SK-N-MC (cell line): ENCODE data around the gene PRAMEF1.

ENCODE experiments used
- DNase-seq: peaks from one replicate; pipeline ENCODE4 v3.0.0-alpha.2; 2011; ENCODE audit warnings: low read depth, low spot score
- H3K27ac ChIP-seq: fragments of 200-600 bp; sonication (generic); 2 replicates; pipeline ENCODE4 v1.5.1; 2016; ENCODE audit warnings: mixed run types
- H3K36me3 ChIP-seq: fragments of 200-600 bp; sonication (generic); 2 replicates; pipeline ENCODE4 v1.6.1; 2017; ENCODE audit warnings: antibody characterized with exemption, low read length, mixed read lengths; ENCODE audit not compliant: insufficient read depth
- H3K4me3 ChIP-seq: fragments of 200-600 bp; sonication (generic); 2 replicates; pipeline ENCODE4 v1.5.1; 2016
- H3K9ac ChIP-seq: fragments of 200-600 bp; sonication (generic); 2 replicates; pipeline ENCODE4 v1.8.0; 2017; ENCODE audit warnings: mixed run types, mixed read lengths; ENCODE audit not compliant: insufficient read length
- H3K9me3 ChIP-seq: fragments of 200-600 bp; sonication (generic); 2 replicates; pipeline ENCODE4 v1.6.1; 2017; ENCODE audit warnings: low read depth, mild to moderate bottlenecking, antibody characterized with exemption, low read length, moderate library complexity, mixed read lengths
- EZH2 ChIP-seq: fragments of 200-600 bp; sonication (generic); IDR thresholded peaks from one replicate; pipeline ENCODE4 v1.6.1; 2017; ENCODE audit warnings: antibody characterized with exemption
- FOXP2 ChIP-seq: optimal IDR thresholded peaks from 2 replicates; pipeline ENCODE3; 2011; ENCODE audit warnings: mild to moderate bottlenecking, moderate library complexity; ENCODE audit not compliant: insufficient read depth; ENCODE audit errors: extremely low read length, control extremely low read depth
- POLR2AphosphoS5 ChIP-seq: IDR thresholded peaks from 2 replicates; pipeline ENCODE4 v1.6.1; 2012; ENCODE audit warnings: mild to moderate bottlenecking, low read depth, low read length, borderline replicate concordance

Gene PRAMEF1

DNA sequence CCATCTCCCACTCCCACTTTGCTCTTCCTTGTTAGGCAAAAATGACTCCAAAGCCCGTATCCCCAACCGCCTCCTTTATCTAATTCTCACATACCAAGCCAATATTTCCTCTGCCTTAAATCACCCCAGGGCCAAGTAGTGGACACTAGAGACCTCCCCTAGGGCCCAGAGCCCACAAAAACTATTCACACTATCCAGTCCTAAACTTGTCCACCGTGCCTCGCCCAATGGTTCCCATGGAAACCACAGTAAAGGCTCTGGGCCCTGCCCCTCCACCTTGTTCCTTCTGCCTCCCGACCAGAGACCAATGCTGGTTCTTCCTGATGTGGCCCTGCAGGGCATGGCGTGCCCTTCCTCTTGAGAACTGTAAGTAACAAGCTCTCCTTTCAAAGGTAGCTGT lies 33.4 kb upstream of the PRAMEF1 start:
- TF ChIP-seq EZH2 (no peak), FOXP2 (no peak)
- Histone ChIP-seq H3K9me3 (no peaks in the 10 kb centered on the region), H3K4me3 (no peak overlapping the region), H3K27ac (no peak overlapping the region), H3K9ac (no peak overlapping the region), H3K36me3 (no peaks in the 10 kb centered on the region)
- no peak for DNase-seq

DNA sequence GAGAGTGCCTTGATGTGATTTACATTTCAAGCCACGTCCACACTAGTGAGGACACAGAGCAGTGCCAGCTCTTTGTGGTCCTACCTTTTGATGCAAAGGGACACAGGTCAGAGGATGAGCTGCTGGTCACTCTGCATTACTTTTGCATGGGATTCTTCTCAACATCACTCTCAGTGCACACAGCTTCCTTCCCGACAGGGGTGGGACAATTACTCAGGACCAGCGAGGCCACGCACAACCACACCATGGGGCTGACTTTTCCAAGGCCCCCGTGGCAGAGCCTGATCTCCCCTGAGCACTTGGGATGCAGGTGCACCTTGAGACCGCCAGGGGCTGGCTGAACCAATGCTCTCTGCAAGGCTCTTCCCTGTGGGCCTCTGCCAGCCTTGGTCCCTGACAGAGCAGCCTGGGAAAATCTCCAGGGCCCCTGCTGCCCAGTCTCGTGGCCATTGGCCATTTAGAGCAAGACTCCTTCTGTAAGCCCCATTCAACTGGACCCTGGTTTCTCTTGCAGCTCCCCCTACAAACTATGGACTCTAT lies 30.9 kb upstream of the PRAMEF1 start:
- Histone ChIP-seq H3K4me3 (no peak overlapping the region), H3K36me3 (no peaks in the 10 kb centered on the region), H3K27ac (no peak overlapping the region), H3K9ac (no peak overlapping the region), H3K9me3 (no peaks in the 10 kb centered on the region)
- DNase-seq = no peak
- TF ChIP-seq POLR2AphosphoS5 (no peak), FOXP2 (no peak)

DNA sequence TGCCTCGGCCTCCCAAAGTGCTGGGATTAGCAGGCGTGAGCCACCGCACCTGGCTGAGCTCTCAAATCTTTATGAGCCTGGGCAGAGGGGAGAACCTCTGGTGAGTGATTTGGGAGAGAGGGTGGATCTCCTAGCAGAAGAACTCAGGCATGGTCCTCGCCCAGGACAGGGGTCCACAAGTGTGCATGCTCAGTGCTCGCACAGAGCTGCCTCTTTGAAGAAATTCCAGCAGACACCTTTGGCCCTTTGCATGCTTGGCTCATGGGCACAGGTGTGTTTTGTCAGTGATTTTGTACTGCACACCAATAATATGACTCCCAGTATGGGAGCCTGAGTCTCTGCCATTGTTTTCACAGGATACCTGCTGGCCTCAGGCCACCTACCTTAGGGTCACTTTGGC lies 29.4 kb upstream of the PRAMEF1 start:
- Histone ChIP-seq H3K36me3 (no peaks in the 10 kb centered on the region), H3K27ac (no peak overlapping the region), H3K9ac (no peak overlapping the region), H3K4me3 (no peak overlapping the region), H3K9me3 (no peaks in the 10 kb centered on the region)
- no peak for DNase-seq
- TF ChIP-seq POLR2AphosphoS5 = no peak
- TF ChIP-seq EZH2 = no peak
- TF ChIP-seq FOXP2 = no peak

DNA sequence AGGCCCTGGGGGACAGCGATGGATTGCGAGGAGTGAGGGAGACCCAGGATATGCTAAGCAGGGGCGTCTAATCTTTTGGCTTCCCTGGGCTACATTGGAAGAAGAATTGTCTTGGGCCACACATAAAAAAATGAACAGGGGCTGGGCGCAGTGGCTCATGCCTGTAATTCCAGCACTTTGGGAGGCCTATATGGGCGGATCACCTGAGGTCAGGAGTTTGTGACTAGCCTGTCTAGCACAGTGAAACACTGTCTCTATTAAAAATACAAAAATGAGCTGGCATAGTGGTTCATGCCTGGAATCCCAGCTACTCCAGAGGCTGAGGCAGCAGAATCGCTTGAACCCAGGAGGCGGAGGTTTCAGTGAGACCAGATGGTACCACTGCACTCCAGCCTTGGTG lies 28.4 kb upstream of the PRAMEF1 start:
- TF ChIP-seq EZH2 (no peak), POLR2AphosphoS5 (no peak), FOXP2 (no peak)
- H3K9me3 ChIP-seq = no peaks in the 10 kb centered on the region
- no peak for DNase-seq
- no peak overlapping the region for H3K4me3 ChIP-seq
- no peak overlapping the region for H3K9ac ChIP-seq
- no peaks in the 10 kb centered on the region for H3K36me3 ChIP-seq
- H3K27ac ChIP-seq = no peak overlapping the region

DNA sequence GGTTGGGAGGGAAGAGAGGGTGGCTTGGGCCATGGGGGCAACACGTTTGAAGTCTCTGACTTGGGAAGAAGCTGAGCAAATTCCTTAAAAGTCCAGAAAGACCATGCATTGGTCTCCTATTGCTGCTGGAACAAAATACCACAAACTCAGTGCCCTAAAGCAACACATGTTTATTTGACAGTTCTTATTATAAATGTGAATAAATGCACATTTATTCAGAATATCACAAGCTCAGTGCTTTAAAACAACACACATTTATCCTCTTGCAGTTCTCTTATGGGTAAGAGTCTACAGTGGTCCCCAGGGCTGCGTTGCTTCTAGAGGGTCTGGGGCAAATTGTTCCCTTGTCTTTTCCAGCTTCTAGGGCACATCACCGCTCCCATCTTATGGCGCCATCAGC lies 27.7 kb upstream of the PRAMEF1 start:
- TF ChIP-seq FOXP2 (no peak), POLR2AphosphoS5 (no peak), EZH2 (no peak)
- Histone ChIP-seq H3K4me3 (no peak overlapping the region), H3K27ac (no peak overlapping the region), H3K9me3 (no peaks in the 10 kb centered on the region), H3K36me3 (no peaks in the 10 kb centered on the region), H3K9ac (no peak overlapping the region)
- DNase-seq = no peak

DNA sequence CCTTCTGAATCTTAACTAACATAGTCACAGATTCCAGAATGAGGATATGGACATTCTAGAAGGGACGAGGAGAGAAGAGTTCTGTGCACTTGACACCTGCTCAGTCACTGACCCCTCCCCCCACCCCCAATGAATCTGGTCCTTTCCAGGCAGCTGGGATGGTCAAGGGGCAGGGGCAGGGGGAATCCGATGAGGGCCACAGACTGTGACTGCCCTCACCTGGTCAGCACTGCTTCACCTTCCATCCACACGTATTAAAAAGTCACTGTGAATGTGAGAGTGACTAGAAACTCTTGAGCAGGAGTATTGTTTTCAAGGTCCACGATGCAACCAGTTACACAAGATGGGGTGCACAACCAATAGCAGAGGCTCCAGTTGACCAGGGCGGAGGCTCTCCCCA lies 27.2 kb upstream of the PRAMEF1 start:
- DNase-seq = no peak
- no peak overlapping the region for H3K4me3 ChIP-seq
- H3K9ac ChIP-seq = no peak overlapping the region
- H3K27ac ChIP-seq = no peak overlapping the region
- H3K9me3 ChIP-seq = no peaks in the 10 kb centered on the region
- no peaks in the 10 kb centered on the region for H3K36me3 ChIP-seq
- no peak for TF ChIP-seq POLR2AphosphoS5
- TF ChIP-seq EZH2 = no peak

DNA sequence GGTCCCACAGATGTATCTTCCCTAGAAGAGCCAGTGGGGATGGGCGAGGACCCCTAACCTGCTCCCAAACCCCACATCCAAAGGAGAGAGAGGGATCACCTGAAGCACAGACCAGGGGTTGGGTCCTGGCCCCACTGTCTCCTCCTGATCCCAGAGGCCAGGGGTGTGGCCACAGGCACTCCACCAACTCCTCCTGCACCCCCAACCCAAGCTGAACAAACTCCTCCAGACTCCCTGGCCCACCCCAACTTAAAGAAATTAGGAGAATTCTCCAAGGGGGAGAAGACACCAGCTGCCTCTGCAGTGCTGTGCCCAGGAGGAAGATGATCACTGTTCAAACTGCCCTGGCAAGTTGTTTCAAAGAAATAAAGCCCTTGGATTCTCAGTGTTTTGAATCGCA lies 22.2 kb upstream of the PRAMEF1 start:
- DNase-seq = no peak
- Histone ChIP-seq H3K9me3 (no peaks in the 10 kb centered on the region), H3K9ac (no peak overlapping the region), H3K27ac (no peak overlapping the region), H3K36me3 (no peaks in the 10 kb centered on the region), H3K4me3 (no peak overlapping the region)
- TF ChIP-seq POLR2AphosphoS5 (no peak), EZH2 (no peak), FOXP2 (no peak)

DNA sequence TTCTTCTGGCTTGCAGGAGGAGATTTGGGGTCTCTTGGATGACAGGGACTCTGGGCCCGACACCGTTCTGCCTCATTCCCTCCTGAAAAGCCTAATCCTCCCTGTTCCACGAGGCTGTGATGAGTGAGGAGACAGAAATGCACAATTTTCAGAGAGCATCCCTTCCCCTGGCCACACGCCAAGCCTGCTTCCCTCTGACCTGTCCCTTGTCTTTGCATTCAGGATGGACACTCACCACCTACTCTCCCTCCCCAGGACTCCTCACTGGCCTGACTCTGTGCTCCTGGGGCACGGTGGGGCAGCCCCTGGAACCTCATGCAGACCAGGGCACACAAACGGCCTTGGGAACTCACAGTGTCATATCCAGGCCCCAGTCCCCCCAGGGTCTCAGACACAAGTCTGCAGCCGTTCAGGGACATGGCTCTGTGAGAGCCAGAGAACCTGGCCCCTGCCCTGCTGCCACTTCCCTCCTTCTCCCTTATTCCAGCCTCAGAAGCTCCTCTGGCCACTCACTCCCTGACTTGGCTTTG lies 21.2 kb upstream of the PRAMEF1 start:
- Histone ChIP-seq H3K9me3 (no peaks in the 10 kb centered on the region), H3K4me3 (no peak overlapping the region)
- no peak for DNase-seq

DNA sequence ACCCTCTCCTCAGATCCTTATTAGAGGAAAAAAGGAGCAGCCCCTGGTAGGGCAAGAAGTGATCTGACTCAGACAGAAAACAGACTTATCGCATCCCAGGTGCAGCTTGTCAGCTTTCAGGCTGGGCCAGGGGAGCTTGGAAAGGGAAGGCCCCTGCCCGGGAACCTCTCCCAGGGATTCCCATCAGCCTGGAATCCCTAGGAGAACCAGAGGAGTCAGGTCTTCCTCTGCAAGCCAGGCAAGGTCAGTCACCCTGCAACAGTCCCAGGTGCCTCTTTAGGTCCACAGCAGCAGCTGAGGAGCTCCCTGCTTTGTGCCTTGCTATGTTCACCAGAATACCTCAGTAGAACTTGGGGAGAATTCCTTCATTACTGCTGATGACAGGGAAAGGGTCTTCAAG lies 20.6 kb upstream of the PRAMEF1 start:
- TF ChIP-seq EZH2 (no peak), FOXP2 (no peak), POLR2AphosphoS5 (no peak)
- no peak for DNase-seq
- Histone ChIP-seq H3K9ac (no peak overlapping the region), H3K27ac (no peak overlapping the region), H3K36me3 (no peaks in the 10 kb centered on the region), H3K4me3 (no peak overlapping the region), H3K9me3 (no peaks in the 10 kb centered on the region)

More for the DNA sequence above, 21.2 kb upstream of the PRAMEF1 start:
- H3K36me3 ChIP-seq = no peaks in the 10 kb centered on the region
- H3K27ac ChIP-seq = no peak overlapping the region
- H3K9ac ChIP-seq = no peak overlapping the region
- no peak for TF ChIP-seq EZH2
- TF ChIP-seq FOXP2 = no peak
- TF ChIP-seq POLR2AphosphoS5 = no peak

DNA sequence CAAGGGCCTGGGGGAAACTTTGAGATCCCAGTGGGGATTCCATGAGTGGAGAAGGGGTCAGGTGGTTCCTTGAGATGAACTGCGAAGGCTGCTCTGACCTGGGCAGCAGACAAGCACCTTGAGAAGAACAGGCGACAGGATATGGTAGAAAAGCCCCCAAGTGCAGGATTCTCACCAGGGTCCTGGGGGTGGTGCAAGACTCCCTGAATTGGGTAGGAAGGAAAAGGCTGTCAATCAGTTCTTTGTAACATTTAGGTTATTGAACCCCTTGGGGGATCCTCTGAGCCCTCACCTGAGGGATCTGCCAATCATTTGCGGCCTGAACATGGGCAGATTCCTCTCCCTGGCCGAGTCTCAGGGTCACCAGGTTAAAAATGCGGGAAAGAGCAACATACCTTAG lies 20.0 kb upstream of the PRAMEF1 start:
- Histone ChIP-seq H3K27ac (no peak overlapping the region), H3K4me3 (no peak overlapping the region), H3K9ac (no peak overlapping the region), H3K36me3 (no peaks in the 10 kb centered on the region), H3K9me3 (no peaks in the 10 kb centered on the region)
- TF ChIP-seq EZH2 (no peak), POLR2AphosphoS5 (no peak), FOXP2 (no peak)
- no peak for DNase-seq
